AG20443 (cell line): ENCODE results near the gene TRAT1.
"Not testable (repeated sequence)": the region's sequence is repeated elsewhere in the genome, so short reads cannot be mapped to it uniquely, and the experiment has no call there.

Source experiments
- DNase-seq: peaks from one replicate; pipeline ENCODE4 v3.0.0; 2012; ENCODE audit warnings: low spot score, mixed read lengths

The TRAT1 gene

GRCh38 chr3:108822123-108822897 is at the start of gene TRAT1:
Gene TRAT1, plus strand, starts transcription at chr3:108822786. Its CDS starts 142 bp downstream, at chr3:108822928.
- DNase-seq: no peak

GRCh38 chr3:108775649-108776048 is 46.9 kb upstream of the TRAT1 start:
- DNase-seq: no peak

GRCh38 chr3:108779496-108779895 is 43.1 kb upstream of the TRAT1 start:
- DNase-seq: no peak

- DNase-seq: no peak
Observed at GRCh38 chr3:108780235-108780634, 42.4 kb upstream of the TRAT1 start.

- DNase-seq: no peak
Observed at GRCh38 chr3:108791473-108791872, 31.1 kb upstream of the TRAT1 start.

- no peak for DNase-seq
Observed at GRCh38 chr3:108804437-108804836, 18.1 kb upstream of the TRAT1 start.

- no peak for DNase-seq
Observed at GRCh38 chr3:108804966-108805365, 17.6 kb upstream of the TRAT1 start.

GRCh38 chr3:108806316-108806715 is 16.3 kb upstream of the TRAT1 start:
- no peak for DNase-seq

- no peak for DNase-seq
Observed at GRCh38 chr3:108818404-108818803, 4.2 kb upstream of the TRAT1 start.

- DNase-seq: no peak
Observed at GRCh38 chr3:108820586-108820985, 2.0 kb upstream of the TRAT1 start.

GRCh38 chr3:108823227-108823626 is 641 bp downstream of the TRAT1 start:
- no peak for DNase-seq

- not testable (repeated sequence) for DNase-seq
Observed at GRCh38 chr3:108823803-108824202, 1.2 kb downstream of the TRAT1 start.

- no peak for DNase-seq
Observed at GRCh38 chr3:108826309-108827187, 4.0 kb downstream of the TRAT1 start.

GRCh38 chr3:108830381-108830780 is 7.8 kb downstream of the TRAT1 start:
- no peak for DNase-seq

- DNase-seq: no peak
Observed at GRCh38 chr3:108830991-108831614, 8.5 kb downstream of the TRAT1 start.

GRCh38 chr3:108833611-108834010 is 11.0 kb downstream of the TRAT1 start:
- DNase-seq: no peak

- DNase-seq: no peak
Observed at GRCh38 chr3:108834551-108834950, 12.0 kb downstream of the TRAT1 start.

GRCh38 chr3:108835101-108835500 is 12.5 kb downstream of the TRAT1 start:
- no peak for DNase-seq

GRCh38 chr3:108838436-108838835 is 15.8 kb downstream of the TRAT1 start:
- DNase-seq: no peak

- no peak for DNase-seq
Observed at GRCh38 chr3:108845709-108846293, 23.2 kb downstream of the TRAT1 start.

- DNase-seq: no peak
Observed at GRCh38 chr3:108847187-108847586, 24.6 kb downstream of the TRAT1 start.

GRCh38 chr3:108849075-108849474 is 26.5 kb downstream of the TRAT1 start:
- no peak for DNase-seq
